LNCAP (cell line): Measurements from ENCODE around the gene SLC26A5.

Experiments used
- TF ChIP-seq, protein P1 (sequence below): fragments of 450-650 bp; IDR thresholded peaks from 2 replicates; pipeline ENCODE4 v1.5.1; 2017; ENCODE audit warnings: mild to moderate bottlenecking

Gene SLC26A5

DNA sequence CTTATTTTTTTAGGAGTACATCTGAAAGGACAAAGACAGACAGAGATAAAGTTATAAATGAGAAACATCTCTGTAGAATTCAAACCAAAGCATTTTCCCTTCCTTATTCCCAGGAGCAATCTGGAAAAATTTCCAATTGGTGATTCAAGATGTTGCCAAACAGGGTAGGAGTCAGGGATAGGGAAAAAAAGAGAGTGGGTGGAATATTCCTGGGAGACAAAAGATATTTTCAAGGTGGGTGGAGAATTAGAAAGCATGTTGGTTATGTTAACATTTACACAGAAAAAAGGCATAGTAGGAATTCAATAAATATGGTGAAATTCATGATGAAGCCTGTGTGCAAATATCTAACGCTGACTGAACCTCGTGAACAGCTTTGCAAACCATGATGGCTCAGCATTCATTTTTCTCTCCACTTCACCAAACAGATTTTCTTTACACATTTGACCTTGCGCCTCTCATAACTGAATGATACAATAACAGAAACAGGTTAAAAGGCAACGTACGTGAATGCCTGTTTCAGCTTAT is 25.1 kb downstream of the SLC26A5 start:
- TF ChIP-seq, protein P1, sequence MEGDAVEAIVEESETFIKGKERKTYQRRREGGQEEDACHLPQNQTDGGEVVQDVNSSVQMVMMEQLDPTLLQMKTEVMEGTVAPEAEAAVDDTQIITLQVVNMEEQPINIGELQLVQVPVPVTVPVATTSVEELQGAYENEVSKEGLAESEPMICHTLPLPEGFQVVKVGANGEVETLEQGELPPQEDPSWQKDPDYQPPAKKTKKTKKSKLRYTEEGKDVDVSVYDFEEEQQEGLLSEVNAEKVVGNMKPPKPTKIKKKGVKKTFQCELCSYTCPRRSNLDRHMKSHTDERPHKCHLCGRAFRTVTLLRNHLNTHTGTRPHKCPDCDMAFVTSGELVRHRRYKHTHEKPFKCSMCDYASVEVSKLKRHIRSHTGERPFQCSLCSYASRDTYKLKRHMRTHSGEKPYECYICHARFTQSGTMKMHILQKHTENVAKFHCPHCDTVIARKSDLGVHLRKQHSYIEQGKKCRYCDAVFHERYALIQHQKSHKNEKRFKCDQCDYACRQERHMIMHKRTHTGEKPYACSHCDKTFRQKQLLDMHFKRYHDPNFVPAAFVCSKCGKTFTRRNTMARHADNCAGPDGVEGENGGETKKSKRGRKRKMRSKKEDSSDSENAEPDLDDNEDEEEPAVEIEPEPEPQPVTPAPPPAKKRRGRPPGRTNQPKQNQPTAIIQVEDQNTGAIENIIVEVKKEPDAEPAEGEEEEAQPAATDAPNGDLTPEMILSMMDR, result no peak

DNA sequence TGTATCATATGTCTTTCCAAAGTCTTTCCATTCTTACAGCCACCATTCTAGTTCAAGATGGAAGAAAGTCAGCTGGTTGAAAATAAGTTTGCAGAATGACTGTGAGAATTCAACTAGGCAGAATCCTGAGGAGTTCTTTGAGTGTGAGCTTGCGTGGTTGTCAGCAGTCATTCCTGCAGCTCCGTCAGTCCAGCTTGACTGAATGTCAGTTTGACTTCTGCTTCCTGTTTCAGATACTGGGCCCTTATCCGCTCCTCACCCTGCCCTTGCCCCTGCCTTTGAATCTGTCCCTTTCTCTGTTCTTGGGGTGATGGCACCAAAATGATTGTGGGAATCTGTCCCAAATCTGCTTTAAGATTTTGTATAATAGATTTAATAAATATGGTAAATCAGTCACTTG is 27.8 kb downstream of the SLC26A5 start:
- TF ChIP-seq, protein P1, result no peak

DNA sequence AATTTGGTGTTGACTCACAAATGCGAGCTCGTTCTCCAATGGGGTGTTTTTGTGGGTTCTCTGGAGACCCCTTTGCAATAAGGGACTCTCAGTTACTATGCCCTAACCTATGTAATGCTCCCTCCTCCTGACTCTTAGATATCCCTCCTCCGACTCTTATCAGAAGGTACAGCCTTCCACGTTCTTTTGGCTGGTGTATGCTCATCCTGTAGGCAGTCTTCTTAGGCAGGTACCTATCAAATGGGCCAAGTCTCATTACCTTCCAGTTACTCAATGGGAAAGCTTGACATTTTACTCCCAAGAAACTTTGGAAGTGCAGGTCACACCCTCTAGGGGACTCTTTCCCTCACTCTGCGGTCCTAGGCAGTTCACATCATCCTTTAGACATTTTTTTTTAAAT is 32.6 kb downstream of the SLC26A5 start:
- TF ChIP-seq, protein P1, result no peak

DNA sequence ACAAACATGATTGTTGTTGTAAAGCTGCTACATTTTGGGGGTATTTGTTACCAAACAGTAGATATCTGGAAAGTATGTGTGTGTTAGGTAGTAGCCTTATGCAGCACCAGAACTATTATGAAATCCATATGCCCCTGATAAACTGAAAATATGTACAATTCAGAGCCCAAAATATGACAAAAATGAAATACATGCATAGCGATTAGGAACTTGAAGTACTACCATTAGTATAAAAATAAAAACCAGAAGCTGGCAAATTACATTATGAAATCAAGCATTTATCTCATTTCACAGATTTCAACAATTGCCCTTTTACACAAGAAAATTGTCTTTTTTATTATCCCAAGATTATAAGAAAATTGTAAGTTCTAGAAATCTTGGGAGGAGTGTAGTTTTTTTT is 33.9 kb downstream of the SLC26A5 start:
- TF ChIP-seq, protein P1, result no peak

DNA sequence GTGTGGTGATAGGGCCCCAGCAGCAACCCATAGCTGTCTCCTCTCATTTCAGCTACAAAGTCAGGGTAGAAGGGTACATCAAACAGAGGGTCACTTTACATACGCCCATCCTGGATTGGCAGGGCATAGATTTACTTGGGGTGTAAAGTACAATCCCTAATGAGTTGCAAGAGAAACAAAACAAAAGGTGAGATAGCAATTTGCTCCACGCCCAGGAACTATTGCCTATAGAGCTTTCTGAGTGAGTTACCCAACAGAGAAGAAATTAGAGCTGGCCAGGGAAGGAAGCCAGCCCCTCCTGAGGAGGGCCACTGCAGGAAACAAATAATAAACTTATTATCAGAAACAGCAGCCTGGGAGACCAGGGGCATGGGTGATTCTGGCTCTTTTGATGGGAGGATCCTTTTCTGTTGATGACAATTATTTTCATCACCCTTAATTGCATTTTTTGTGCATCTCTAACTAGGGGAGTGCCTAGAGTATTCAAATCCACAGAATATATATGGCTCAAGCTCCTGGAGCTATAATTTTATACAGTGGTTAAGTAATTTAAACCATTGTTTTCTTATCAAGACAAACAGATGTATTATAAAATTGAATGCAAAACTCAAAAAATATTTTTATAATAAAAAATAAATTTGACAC is 47.4 kb downstream of the SLC26A5 start:
- TF ChIP-seq, protein P1, result no peak

DNA sequence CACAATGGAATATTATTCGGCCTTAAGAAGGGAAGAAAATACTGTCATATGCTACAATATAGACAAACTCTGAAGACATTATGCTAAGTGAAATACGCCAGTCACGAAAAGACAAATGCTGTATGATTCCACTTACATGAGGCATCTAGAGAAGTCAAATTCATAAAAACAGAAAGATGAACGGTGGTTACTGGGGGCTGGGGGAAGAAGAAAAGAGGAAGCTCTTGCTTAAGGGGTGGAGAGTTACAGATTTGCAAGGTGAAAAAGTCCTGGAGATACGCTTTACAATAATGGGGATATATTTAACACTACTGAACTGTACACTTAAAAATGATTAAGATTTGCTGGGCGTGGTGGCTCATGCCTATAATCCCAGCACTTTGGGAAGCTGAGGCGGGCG is 49.5 kb downstream of the SLC26A5 start:
- TF ChIP-seq, protein P1, result no peak

DNA sequence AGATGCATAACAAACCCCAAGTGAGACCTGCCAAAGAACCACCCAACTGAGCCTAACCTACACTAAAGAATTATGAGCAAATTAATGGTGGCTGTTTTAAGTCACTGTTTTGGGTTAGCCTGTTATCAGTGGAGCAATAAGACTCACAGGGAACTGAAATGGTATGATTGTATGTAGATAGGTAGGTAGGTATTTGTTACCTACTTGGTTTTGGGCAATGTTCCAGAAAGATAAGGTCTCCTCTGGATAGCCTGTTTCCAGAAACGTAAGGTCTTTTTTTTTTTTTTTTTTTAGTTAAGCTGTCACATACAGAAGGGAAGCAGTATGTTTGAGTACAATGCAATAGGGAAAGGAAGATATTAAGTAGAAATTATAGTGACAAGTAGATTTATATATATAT is 50.9 kb downstream of the SLC26A5 start:
- TF ChIP-seq, protein P1, result no peak

DNA sequence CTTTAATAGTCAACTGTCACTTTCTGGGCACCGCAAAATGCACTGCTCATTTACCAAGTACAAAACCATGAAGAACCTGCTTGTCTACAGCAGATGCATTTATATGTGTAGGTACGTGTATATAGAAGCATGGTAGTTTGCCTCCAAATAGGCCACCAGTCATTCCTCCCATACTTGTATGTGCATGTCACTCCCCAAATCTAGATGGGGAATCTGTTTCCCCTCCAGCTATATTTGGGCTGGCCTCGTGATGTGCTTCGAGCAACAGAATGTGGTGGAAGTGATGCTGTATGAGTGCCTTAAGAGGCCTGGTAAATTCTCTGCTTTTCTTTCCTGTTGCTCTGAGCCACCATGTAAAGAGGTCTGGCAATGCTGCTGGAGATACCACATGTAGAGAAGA is 51.4 kb downstream of the SLC26A5 start:
- TF ChIP-seq, protein P1, result no peak
